IMR-90 (cell line): Measurements from ENCODE around the gene TIAM2.

Experiments used
- BHLHE40 ChIP-seq: fragments of 150-350 bp; IDR thresholded peaks from 2 replicates; pipeline ENCODE4 v1.6.1; 2016; ENCODE audit warnings: mild to moderate bottlenecking, low read depth, low read length
- CEBPB ChIP-seq: IDR thresholded peaks from 2 replicates; pipeline ENCODE4 v1.6.1; 2012; ENCODE audit warnings: low read depth, low read length, improper control_type of control experiment
- CHD1 ChIP-seq: IDR thresholded peaks from 2 replicates; pipeline ENCODE4 v1.6.1; 2012; ENCODE audit warnings: low read depth, low read length, improper control_type of control experiment
- FOS ChIP-seq: fragments of 150-350 bp; IDR thresholded peaks from 2 replicates; pipeline ENCODE4 v1.6.1; 2016; ENCODE audit warnings: low read depth, low read length
- MAFK ChIP-seq: IDR thresholded peaks from 2 replicates; pipeline ENCODE4 v1.6.1; 2012; ENCODE audit warnings: low read depth, low read length, improper control_type of control experiment
- MAZ ChIP-seq: IDR thresholded peaks from 2 replicates; pipeline ENCODE4 v1.6.1; 2012; ENCODE audit warnings: low read depth, mild to moderate bottlenecking, low read length, improper control_type of control experiment, moderate library complexity, borderline replicate concordance
- POLR2A ChIP-seq: IDR thresholded peaks from 2 replicates; pipeline ENCODE4 v1.6.1; 2012; ENCODE audit warnings: mild to moderate bottlenecking, low read depth, low read length
- RAD21 ChIP-seq: IDR thresholded peaks from 2 replicates; pipeline ENCODE4 v1.6.1; 2012; ENCODE audit warnings: low read length, improper control_type of control experiment
- RCOR1 ChIP-seq: IDR thresholded peaks from 2 replicates; pipeline ENCODE4 v1.6.1; 2012; ENCODE audit warnings: mild to moderate bottlenecking, low read length, improper control_type of control experiment; ENCODE audit not compliant: insufficient replicate concordance
- RFX5 ChIP-seq: IDR thresholded peaks from 2 replicates; pipeline ENCODE4 v1.8.0; 2012; ENCODE audit warnings: low read depth, mild to moderate bottlenecking, low read length, moderate library complexity
- SMC3 ChIP-seq: fragments of 150-350 bp; IDR thresholded peaks from 2 replicates; pipeline ENCODE4 v1.6.1; 2016; ENCODE audit warnings: low read depth, mild to moderate bottlenecking, antibody characterized with exemption, low read length, moderate library complexity
- TF ChIP-seq, protein P1 (sequence below): conservative IDR thresholded peaks from 2 replicates; pipeline ENCODE4 v1.5.1; 2012; ENCODE audit warnings: mild to moderate bottlenecking, low read depth, low read length, improper control_type of control experiment
- TF ChIP-seq, protein P2 (sequence below): fragments of 150-350 bp; IDR thresholded peaks from 2 replicates; pipeline ENCODE4 v1.6.1; 2017; ENCODE audit warnings: mild to moderate bottlenecking, antibody characterized with exemption, low read length, low read depth
- TF ChIP-seq, protein P3 (sequence below): fragments of 150-350 bp; IDR thresholded peaks from 2 replicates; pipeline ENCODE4 v1.6.1; 2016; ENCODE audit warnings: low read depth, mild to moderate bottlenecking, low read length, moderate library complexity, borderline replicate concordance

- TF ChIP-seq, protein P1, sequence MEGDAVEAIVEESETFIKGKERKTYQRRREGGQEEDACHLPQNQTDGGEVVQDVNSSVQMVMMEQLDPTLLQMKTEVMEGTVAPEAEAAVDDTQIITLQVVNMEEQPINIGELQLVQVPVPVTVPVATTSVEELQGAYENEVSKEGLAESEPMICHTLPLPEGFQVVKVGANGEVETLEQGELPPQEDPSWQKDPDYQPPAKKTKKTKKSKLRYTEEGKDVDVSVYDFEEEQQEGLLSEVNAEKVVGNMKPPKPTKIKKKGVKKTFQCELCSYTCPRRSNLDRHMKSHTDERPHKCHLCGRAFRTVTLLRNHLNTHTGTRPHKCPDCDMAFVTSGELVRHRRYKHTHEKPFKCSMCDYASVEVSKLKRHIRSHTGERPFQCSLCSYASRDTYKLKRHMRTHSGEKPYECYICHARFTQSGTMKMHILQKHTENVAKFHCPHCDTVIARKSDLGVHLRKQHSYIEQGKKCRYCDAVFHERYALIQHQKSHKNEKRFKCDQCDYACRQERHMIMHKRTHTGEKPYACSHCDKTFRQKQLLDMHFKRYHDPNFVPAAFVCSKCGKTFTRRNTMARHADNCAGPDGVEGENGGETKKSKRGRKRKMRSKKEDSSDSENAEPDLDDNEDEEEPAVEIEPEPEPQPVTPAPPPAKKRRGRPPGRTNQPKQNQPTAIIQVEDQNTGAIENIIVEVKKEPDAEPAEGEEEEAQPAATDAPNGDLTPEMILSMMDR, result no peak
- TF ChIP-seq FOS, result no peak
- no peak for TF ChIP-seq POLR2A
- no peak for TF ChIP-seq CEBPB
- TF ChIP-seq RFX5, result no peak
- no peak for TF ChIP-seq RAD21
- TF ChIP-seq BHLHE40, result no peak
- TF ChIP-seq MAZ, result no peak
- TF ChIP-seq, protein P2, sequence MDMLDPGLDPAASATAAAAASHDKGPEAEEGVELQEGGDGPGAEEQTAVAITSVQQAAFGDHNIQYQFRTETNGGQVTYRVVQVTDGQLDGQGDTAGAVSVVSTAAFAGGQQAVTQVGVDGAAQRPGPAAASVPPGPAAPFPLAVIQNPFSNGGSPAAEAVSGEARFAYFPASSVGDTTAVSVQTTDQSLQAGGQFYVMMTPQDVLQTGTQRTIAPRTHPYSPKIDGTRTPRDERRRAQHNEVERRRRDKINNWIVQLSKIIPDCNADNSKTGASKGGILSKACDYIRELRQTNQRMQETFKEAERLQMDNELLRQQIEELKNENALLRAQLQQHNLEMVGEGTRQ, result no peak
- TF ChIP-seq RCOR1, result no peak
- TF ChIP-seq, protein P3, sequence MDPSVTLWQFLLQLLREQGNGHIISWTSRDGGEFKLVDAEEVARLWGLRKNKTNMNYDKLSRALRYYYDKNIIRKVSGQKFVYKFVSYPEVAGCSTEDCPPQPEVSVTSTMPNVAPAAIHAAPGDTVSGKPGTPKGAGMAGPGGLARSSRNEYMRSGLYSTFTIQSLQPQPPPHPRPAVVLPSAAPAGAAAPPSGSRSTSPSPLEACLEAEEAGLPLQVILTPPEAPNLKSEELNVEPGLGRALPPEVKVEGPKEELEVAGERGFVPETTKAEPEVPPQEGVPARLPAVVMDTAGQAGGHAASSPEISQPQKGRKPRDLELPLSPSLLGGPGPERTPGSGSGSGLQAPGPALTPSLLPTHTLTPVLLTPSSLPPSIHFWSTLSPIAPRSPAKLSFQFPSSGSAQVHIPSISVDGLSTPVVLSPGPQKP, result no peak
- TF ChIP-seq MAFK, result no peak
- TF ChIP-seq SMC3, result no peak
- no peak for TF ChIP-seq CHD1
Observed at GRCh38 chr6:155173488-155173887, 178.4 kb downstream of the TIAM2 start.
